ENCODE results near the gene HMGXB4. TPM values are rescaled to one million over a fixed set of nuclear protein-coding genes. Genes with fewer than 3 reads are reported as not detected.

Gene HMGXB4, protein sequence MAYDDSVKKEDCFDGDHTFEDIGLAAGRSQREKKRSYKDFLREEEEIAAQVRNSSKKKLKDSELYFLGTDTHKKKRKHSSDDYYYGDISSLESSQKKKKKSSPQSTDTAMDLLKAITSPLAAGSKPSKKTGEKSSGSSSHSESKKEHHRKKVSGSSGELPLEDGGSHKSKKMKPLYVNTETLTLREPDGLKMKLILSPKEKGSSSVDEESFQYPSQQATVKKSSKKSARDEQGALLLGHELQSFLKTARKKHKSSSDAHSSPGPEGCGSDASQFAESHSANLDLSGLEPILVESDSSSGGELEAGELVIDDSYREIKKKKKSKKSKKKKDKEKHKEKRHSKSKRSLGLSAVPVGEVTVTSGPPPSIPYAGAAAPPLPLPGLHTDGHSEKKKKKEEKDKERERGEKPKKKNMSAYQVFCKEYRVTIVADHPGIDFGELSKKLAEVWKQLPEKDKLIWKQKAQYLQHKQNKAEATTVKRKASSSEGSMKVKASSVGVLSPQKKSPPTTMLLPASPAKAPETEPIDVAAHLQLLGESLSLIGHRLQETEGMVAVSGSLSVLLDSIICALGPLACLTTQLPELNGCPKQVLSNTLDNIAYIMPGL
- total RNA-seq, result 10 to 100 TPM; 37.2 to 37.5 TPM

DNA sequence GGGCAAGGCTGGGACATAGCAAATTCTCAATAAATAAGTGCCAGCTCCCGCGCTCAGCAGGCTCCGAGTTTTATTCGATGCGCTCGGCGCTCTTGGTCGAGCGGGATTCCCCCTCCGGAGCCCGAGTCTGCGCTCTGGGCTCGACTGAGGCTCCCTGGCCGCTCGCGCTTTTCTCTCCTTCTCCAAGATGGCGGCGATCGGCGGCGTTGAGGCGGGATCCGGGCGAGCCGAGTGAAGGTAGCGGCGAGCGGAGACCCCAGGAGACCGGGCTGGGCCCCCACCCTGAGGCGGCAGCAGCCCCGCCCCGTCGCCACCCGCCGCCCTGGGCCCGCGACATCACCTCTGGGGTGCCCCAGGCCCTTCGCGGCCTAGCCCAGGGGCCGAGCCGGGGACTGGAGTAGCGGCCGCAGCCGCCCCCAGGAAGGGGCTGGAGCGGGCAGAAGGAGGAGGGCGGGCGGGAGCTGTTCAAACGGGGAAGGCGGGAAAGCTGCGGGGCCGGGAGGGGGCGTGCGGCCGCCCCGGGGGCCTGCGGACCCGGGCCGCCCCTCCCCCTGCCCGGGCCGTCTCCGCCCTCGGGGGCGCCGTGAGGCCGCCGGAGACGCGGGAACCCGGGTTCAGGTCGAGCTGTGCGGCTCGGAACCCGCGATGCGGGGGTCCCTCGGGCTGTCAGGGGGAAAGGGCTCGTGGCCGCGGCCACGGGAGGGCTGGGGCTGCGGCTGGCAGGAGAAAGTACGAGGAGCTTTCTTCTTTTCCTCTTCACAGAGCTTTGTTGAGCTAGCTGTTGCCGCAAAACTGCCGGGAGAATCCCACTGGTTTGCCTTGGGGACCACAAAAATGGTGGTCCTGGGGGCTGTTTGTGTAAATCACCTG, at the start of gene HMGXB4:
HMGXB4 (plus strand) TSS at position 173 of the 870 bp plus-strand sequence. CDS start 4,898 bp downstream, outside the sequence.
- Mint-ChIP-seq H3K4me3 (peak within 1 kb of the TSS; percentile 92), H3K27me3 (no peaks in the 10 kb centered on the region), H3K27ac (peak within 1 kb of the TSS; percentile 90), H3K4me1 (peaks cover 26% of the 10 kb centered on the region), H3K9me3 (no peaks in the 10 kb centered on the region), H3K36me3 (peaks cover 12% of the 10 kb centered on the region)
- peak; percentile 87 for DNase-seq

DNA sequence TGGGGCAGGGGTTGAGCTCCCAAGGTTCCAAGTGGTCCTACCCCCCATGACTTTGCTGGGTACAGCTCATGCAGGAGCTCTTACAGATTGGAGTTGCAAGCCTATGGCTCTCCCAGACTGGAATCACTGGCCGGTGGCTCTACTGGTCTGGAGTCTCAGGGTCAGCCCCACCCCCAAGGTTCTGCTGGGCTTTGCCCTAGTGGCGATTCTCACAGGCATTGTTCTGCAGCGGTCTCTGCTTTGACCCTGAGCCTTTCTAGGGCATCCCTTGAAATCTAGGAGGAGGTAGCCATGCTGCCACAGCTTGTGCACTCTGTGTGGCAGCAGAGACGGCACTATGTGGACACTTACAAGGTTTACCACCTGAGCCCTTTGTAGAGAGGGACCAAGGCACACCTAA, 49.3 kb upstream of the HMGXB4 start:
- H3K36me3 Mint-ChIP-seq, result no peaks in the 10 kb centered on the region
- peaks cover 14% of the 10 kb centered on the region for H3K27me3 Mint-ChIP-seq
- H3K9me3 Mint-ChIP-seq, result no peaks in the 10 kb centered on the region
- H3K27ac Mint-ChIP-seq, result no peak overlapping the region
- H3K4me3 Mint-ChIP-seq, result no peak overlapping the region
- no peak for DNase-seq
- no peaks in the 10 kb centered on the region for H3K4me1 Mint-ChIP-seq

DNA sequence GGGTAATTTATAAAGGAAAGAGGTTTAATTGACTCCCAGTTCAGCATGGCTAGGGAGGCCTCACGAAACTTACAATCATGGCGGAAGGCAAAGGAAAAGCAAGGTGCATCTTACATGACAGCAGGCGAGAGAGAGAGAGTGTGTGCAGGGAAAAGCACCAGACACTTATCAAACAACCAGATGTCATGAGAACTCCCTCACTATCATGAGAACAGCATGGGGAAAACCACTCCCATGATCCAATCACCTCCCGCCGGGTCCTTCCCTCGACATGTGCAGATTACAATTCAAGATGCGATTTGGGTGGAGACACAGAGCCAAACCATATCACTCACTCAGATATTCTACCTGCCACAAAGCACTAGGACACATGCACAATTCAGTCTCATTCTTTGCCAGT, 48.1 kb upstream of the HMGXB4 start:
- no peaks in the 10 kb centered on the region for H3K9me3 Mint-ChIP-seq
- no peak for DNase-seq
- peaks cover 15% of the 10 kb centered on the region for H3K27me3 Mint-ChIP-seq
- no peaks in the 10 kb centered on the region for H3K4me1 Mint-ChIP-seq
- H3K36me3 Mint-ChIP-seq, result no peaks in the 10 kb centered on the region
- H3K27ac Mint-ChIP-seq, result no peak overlapping the region
- no peak overlapping the region for H3K4me3 Mint-ChIP-seq

DNA sequence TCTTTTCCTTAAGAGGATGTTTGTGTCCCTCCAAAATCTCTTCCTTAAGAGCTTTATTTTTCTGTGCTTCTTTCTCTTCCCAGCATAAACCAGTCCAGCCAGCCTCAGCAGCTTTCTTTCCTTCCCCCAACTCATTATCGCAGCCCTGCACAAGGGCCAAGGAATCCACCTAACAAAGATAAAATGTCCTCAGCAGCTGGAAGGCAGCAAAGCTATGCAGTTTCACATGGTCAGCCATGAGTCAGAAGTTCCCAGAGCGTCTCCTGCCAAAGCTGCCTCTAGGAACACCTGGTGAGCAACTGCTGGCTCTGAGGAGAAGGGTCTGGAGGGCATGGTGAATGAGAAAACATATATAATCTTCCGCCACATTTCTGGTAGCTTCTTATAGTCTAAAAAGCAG, 45.3 kb upstream of the HMGXB4 start:
- no peaks in the 10 kb centered on the region for H3K36me3 Mint-ChIP-seq
- peaks cover 15% of the 10 kb centered on the region for H3K27me3 Mint-ChIP-seq
- H3K4me3 Mint-ChIP-seq, result no peak overlapping the region
- H3K9me3 Mint-ChIP-seq, result no peaks in the 10 kb centered on the region
- no peak for DNase-seq
- H3K4me1 Mint-ChIP-seq, result no peaks in the 10 kb centered on the region
- H3K27ac Mint-ChIP-seq, result no peak overlapping the region

DNA sequence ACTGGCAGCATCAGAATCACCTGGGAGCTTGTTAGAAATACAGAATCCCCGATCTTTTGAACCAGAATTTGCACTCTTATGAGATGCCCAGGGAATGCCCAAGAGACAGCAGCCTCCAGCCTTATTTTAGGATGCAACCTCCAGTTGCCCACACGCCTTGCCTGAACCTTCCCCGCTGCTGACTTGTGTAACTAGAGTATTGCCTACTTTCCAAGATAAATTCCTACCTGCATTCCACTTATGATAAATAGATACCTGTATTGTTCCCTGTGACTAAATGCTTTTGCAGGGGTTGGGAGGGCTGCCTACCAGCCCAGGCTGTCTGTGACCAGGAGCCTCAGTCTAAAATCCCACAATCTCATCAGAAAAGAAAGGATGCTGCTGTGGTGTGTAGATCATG, 44.3 kb upstream of the HMGXB4 start:
- Mint-ChIP-seq H3K27ac (no peak overlapping the region), H3K4me3 (no peak overlapping the region), H3K4me1 (no peaks in the 10 kb centered on the region), H3K27me3 (peaks cover 12% of the 10 kb centered on the region), H3K9me3 (no peaks in the 10 kb centered on the region), H3K36me3 (no peaks in the 10 kb centered on the region)
- no peak for DNase-seq

DNA sequence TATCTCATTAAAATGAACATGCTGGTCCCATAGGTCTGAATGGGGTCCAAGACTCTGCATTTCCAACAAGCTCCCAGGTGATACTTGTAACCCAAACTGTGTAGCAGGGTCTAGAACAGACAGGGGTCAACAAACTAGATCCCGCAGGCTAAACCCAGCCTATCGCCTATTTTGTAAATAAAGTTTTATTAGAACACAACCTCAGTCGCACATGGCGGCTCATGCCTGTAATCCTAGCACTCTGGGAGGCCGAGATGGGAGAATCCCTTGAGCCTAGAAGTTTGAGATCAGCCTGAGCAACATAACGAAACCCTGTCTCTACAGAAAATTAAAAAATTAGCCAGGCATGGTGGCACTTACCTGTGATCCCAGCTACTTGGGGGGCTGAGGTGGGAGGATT, 42.3 kb upstream of the HMGXB4 start:
- Mint-ChIP-seq H3K9me3 (no peaks in the 10 kb centered on the region), H3K27ac (no peak overlapping the region), H3K4me1 (no peaks in the 10 kb centered on the region), H3K36me3 (no peaks in the 10 kb centered on the region), H3K4me3 (no peak overlapping the region), H3K27me3 (peaks cover 12% of the 10 kb centered on the region)
- no peak for DNase-seq

DNA sequence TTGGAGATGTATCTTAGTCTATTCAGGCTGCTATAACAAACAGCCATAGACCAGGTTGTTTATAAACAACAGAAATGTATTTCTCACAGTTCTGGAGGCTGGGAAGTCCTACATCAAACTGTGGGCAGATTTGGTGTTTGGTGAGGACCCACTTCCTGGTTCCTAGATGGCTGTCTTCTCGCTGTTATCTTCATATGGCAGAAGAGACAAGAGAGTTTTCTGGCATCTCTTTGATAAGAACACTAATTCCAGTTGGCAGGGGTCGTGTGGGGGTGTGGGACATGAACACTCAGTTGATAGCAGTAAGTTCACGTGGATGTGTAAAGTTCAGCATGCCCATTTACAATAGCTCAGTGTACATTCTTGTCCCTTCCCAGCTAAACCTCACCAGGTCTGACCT, 41.3 kb upstream of the HMGXB4 start:
- H3K9me3 Mint-ChIP-seq, result no peaks in the 10 kb centered on the region
- peaks cover 11% of the 10 kb centered on the region for H3K27me3 Mint-ChIP-seq
- no peak overlapping the region for H3K27ac Mint-ChIP-seq
- no peak overlapping the region for H3K4me3 Mint-ChIP-seq
- H3K4me1 Mint-ChIP-seq, result no peaks in the 10 kb centered on the region
- no peaks in the 10 kb centered on the region for H3K36me3 Mint-ChIP-seq
- DNase-seq, result no peak

DNA sequence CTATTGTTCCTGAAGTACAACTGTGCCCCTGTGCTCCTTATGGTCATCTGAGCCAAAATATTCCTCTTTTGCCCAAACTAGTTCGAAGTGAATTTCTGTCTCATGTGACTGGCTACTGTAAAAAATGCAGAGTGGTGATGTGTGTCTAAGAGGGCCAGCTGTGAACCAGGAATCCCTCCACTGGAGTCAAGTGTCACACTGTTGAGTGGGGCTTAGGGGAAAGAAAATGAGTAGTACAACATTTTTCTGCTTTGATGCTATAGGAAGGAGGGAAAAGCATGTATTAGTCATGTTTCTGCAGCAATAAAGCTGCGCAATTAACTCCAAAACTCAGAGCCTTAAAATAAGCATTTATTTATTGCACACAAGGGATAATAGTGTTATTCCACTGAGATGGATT, 39.8 kb upstream of the HMGXB4 start:
- Mint-ChIP-seq H3K27ac (no peak overlapping the region), H3K4me1 (no peaks in the 10 kb centered on the region)

DNA sequence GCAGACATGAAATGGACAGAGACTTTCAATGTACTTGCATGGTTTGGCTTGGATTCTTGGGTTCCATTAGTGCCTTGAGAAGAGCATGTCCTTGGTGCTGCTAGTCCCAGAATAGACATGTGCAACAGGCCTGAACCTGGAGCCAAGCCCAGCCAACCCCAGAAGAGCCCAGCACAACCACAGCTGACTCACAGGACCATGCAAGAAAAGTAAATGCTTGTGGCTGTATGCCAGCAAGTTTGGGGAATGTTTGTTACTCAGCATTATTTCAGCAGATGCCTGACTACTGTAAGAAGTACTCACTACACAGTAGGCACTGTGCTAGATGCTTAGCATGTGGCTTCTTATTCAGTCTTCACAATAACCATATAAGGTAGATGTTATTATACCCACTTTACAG, 39.2 kb upstream of the HMGXB4 start:
- H3K27ac Mint-ChIP-seq, result no peak overlapping the region
- peaks cover 4% of the 10 kb centered on the region for H3K27me3 Mint-ChIP-seq
- no peaks in the 10 kb centered on the region for H3K36me3 Mint-ChIP-seq
- no peaks in the 10 kb centered on the region for H3K4me1 Mint-ChIP-seq
- no peaks in the 10 kb centered on the region for H3K9me3 Mint-ChIP-seq
- no peak for DNase-seq
- H3K4me3 Mint-ChIP-seq, result no peak overlapping the region

More for the DNA sequence above, 39.8 kb upstream of the HMGXB4 start:
- H3K4me3 Mint-ChIP-seq, result no peak overlapping the region
- H3K36me3 Mint-ChIP-seq, result no peaks in the 10 kb centered on the region
- no peaks in the 10 kb centered on the region for H3K9me3 Mint-ChIP-seq
- DNase-seq, result no peak
- peaks cover 7% of the 10 kb centered on the region for H3K27me3 Mint-ChIP-seq

DNA sequence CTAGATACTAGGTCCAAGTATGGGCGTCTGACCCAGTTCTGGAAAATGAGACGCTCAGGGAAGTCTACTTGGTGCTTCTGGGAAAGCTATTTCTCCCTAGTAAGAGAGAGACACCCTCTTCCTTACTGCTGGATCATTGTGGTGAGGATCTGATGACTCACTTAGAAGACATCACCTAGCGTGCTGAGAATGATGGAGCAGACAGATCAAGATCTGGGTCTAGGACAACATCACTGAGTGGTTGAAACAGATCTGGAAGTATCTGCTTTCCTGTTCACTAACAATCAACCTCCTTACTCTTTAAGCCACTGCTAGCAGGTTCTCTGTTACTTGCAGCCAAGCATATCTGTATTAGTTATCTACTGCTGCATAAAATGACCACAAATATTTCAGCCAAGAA, 38.3 kb upstream of the HMGXB4 start:
- H3K4me3 Mint-ChIP-seq, result no peak overlapping the region
- H3K27ac Mint-ChIP-seq, result no peak overlapping the region

DNA sequence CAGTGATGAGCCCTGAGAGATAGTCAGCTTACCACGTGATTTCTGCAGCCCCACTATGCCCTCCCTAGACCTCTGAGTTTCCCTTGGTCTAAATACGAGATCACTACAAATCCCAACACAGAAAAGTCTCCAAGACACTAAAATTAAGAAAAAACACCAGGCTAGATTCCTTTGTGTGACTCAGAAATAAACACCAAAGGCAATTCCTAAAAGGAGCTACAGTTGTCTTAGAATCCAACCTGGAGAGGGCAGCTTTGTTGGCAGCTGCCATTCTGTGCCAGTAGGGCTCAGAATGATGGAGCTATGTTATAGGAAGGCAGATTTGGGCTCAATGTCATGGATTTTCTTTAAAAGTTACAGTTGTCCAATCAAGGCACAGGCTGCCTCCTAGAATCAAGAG, 37.1 kb upstream of the HMGXB4 start:
- H3K36me3 Mint-ChIP-seq, result no peaks in the 10 kb centered on the region

More for the DNA sequence above, 38.3 kb upstream of the HMGXB4 start:
- Mint-ChIP-seq H3K4me1 (no peaks in the 10 kb centered on the region), H3K27me3 (peaks cover 3% of the 10 kb centered on the region), H3K36me3 (no peaks in the 10 kb centered on the region), H3K9me3 (no peaks in the 10 kb centered on the region)
- no peak for DNase-seq

DNA sequence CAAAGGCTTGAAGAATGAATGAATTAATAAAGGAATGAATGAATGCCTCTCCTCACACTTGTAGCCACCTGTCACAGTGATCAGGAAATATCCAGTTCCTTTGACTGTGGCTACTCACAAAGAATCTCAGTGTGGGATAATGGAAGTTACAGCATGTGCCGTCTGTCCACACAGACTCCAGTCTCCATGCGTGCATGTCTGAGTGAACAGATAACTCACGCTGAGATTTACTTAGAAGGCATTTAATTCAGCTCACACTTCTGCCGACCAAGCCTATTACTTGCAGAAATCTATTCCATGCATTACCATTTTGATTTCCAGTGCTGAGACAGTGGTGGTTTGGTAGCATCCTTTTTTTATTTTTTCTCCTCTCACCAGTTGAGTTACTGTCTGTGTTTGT, 32.3 kb upstream of the HMGXB4 start:
- Mint-ChIP-seq H3K27me3 (peaks cover 17% of the 10 kb centered on the region), H3K4me3 (no peak overlapping the region), H3K9me3 (no peaks in the 10 kb centered on the region), H3K27ac (no peak overlapping the region), H3K36me3 (no peaks in the 10 kb centered on the region), H3K4me1 (no peaks in the 10 kb centered on the region)
- DNase-seq, result no peak

More for the DNA sequence above, 37.1 kb upstream of the HMGXB4 start:
- no peak overlapping the region for H3K4me3 Mint-ChIP-seq
- no peak overlapping the region for H3K27ac Mint-ChIP-seq
- no peaks in the 10 kb centered on the region for H3K4me1 Mint-ChIP-seq
- peaks cover 9% of the 10 kb centered on the region for H3K27me3 Mint-ChIP-seq
- DNase-seq, result no peak
- H3K9me3 Mint-ChIP-seq, result no peaks in the 10 kb centered on the region

DNA sequence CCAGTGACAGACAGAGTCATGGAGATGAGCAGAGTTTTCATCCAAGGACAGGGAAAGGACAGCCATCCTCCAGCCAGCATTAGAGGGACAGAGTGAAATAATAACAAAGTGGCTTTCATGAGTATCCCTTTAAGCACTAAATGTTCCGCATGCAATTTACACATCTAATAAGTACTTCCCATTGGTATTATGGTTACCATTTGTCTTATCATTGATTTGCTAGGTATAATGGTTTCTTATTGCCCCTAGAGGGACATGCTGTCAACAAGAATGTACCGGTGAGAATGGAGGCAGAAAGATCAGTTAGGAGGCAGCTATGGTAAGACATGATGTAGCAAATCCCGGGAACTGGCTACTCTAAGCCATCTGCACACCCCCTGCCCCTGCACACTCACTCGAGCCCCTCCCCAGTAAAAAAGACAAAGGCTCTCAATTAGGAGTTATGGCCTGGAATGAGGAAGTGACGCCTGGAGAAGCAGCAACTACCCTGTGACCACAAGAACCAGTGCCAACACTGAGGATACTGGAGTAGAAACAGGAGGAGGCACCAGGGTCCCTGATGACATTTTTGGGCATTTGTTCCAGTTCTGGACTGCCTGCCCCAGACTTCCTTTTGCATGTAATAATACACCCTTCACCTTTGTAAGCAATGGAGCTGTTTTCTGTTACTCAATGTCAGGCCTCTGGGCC, 30.2 kb upstream of the HMGXB4 start:
- Mint-ChIP-seq H3K4me1 (peaks cover 6% of the 10 kb centered on the region), H3K36me3 (no peaks in the 10 kb centered on the region), H3K27me3 (peaks cover 27% of the 10 kb centered on the region), H3K27ac (no peak overlapping the region), H3K9me3 (no peaks in the 10 kb centered on the region), H3K4me3 (no peak overlapping the region)
- DNase-seq, result no peak

DNA sequence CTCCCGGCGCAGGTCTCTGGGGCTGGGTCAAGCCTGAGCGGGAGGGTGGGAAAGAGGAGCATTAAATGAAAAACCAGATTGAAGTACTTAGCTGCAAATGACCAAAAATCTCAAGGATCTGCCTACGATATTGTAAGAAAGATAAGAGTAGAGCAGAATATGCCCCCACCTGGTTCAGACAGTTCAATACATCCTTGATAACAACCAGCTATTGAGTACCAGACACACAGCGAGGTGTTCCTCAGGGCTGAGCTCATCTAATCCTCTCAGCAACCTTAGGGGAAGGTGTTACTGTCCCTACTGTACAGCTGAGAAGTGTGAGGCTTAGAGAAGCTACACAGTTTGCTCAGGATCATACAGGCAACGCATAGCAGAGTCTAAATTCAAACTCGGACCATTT, 27.4 kb upstream of the HMGXB4 start:
- peaks cover 6% of the 10 kb centered on the region for H3K4me1 Mint-ChIP-seq
- H3K36me3 Mint-ChIP-seq, result no peaks in the 10 kb centered on the region
- H3K9me3 Mint-ChIP-seq, result no peaks in the 10 kb centered on the region
- peaks cover 26% of the 10 kb centered on the region for H3K27me3 Mint-ChIP-seq
- H3K4me3 Mint-ChIP-seq, result no peak overlapping the region
- DNase-seq, result no peak
- H3K27ac Mint-ChIP-seq, result no peak overlapping the region

DNA sequence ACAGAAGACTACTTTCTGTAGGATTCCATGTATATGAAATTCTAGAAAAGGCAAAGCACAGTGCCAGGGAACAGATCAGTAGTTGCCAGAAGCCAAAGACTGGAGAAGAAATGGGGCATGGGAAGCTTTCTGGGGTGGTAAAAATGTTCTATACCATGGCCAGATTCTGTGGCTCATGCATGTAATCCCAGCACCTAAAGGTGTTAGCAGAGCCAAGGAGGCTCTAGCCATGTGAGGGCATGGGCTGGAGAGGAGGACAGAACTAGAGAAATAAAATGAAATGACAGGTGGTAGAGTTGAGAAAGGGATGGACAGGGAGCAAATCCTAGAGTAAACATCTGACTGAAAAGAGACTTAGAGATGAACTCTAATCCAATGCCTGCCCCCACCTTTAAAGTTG, 26.9 kb upstream of the HMGXB4 start:
- DNase-seq, result no peak
- Mint-ChIP-seq H3K9me3 (no peaks in the 10 kb centered on the region), H3K36me3 (no peaks in the 10 kb centered on the region), H3K4me3 (peak overlapping the region; percentile 40), H3K27ac (no peak overlapping the region), H3K4me1 (peaks cover 6% of the 10 kb centered on the region), H3K27me3 (peaks cover 28% of the 10 kb centered on the region)
